Muscle layer of duodenum (tissue), 2 donors: Measurements from ENCODE around the gene SYT7.
A peak's percentile ranks its signal among the peaks of the same experiment; 100 is the strongest.

ENCODE experiments used
- H3K27ac ChIP-seq: one replicate; pipeline ENCODE4 v1.7.0; 2013; ENCODE audit warnings: mild to moderate bottlenecking, low read length
- H3K27me3 ChIP-seq: one replicate; pipeline ENCODE4 v1.7.0; 2013; ENCODE audit warnings: low read depth, mild to moderate bottlenecking, control low read depth, low read length
- H3K36me3 ChIP-seq, 2 donors: one replicate each; pipeline ENCODE4 v1.7.0; 2013; ENCODE audit warnings: low read length in 2 of 2, control low read depth in 1 of 2, mild to moderate bottlenecking in 1 of 2; ENCODE audit not compliant: insufficient read depth in 2 of 2, control insufficient read depth in 1 of 2
- H3K4me1 ChIP-seq, 2 donors: one replicate each; pipeline ENCODE4 v1.7.0; 2013; ENCODE audit warnings: low read length in 2 of 2, mild to moderate bottlenecking in 2 of 2, control low read depth in 1 of 2, moderate library complexity in 1 of 2; ENCODE audit not compliant: insufficient read depth in 2 of 2, control insufficient read depth in 1 of 2
- H3K4me3 ChIP-seq, 2 donors: one replicate each; pipeline ENCODE4 v1.7.0; 2013; ENCODE audit warnings: low read length in 2 of 2, low read depth in 1 of 2, mild to moderate bottlenecking in 1 of 2
- H3K9me3 ChIP-seq, 2 donors: one replicate each; pipeline ENCODE4 v1.7.0; 2013; ENCODE audit warnings: low read length in 2 of 2, control low read depth in 1 of 2, mild to moderate bottlenecking in 1 of 2; ENCODE audit not compliant: control insufficient read depth in 1 of 2
- donor health status: healthy.

SYT7 gene

DNA sequence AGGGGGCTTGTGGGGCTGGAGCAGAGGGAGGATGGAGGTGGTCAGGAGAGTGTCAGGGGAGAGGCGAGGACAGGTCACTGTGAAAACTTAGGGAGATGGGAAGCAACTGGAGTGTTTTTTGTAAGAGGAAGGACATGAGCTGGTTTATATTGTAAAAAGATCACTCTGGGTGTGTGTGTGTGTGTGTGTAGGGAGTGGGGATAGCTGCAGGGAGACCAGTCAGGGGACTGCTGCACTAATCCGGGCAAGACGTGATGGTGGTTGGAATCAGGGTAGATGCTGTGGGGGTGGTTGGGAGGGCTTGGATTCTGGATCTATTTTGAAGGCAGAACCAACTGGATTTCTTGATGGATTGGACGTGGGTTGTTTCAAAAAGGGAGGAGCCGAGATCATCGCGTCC is 11.3 kb upstream of the SYT7 start:
- Histone ChIP-seq H3K27ac (no peak overlapping the region), H3K27me3 (peaks cover 7% of the 10 kb centered on the region), H3K9me3 (no peaks in the 10 kb centered on the region), H3K36me3 (no peaks in the 10 kb centered on the region), H3K4me1 (peaks cover 0 to 10% of the 10 kb centered on the region in 2 donors), H3K4me3 (no peak overlapping the region)

- Histone ChIP-seq H3K4me3 (no peak overlapping the region), H3K9me3 (no peaks in the 10 kb centered on the region), H3K27ac (no peak overlapping the region), H3K4me1 (peaks cover 0 to 13% of the 10 kb centered on the region in 2 donors), H3K27me3 (peaks cover 7% of the 10 kb centered on the region), H3K36me3 (no peaks in the 10 kb centered on the region)
Observed at GRCh38 chr11:61589961-61590360, 9.1 kb upstream of the SYT7 start.

- H3K9me3 ChIP-seq = no peaks in the 10 kb centered on the region
- peaks cover 7% of the 10 kb centered on the region for H3K27me3 ChIP-seq
- no peaks in the 10 kb centered on the region for H3K36me3 ChIP-seq
- H3K4me1 ChIP-seq = peaks cover 0 to 13% of the 10 kb centered on the region in 2 donors
- H3K27ac ChIP-seq = no peak overlapping the region
- H3K4me3 ChIP-seq = no peak overlapping the region
Observed at GRCh38 chr11:61588728-61589191, 7.9 kb upstream of the SYT7 start.

GRCh38 chr11:61587951-61588727 is 7.3 kb upstream of the SYT7 start:
- Histone ChIP-seq H3K27ac (no peak overlapping the region), H3K27me3 (peaks cover 7% of the 10 kb centered on the region), H3K4me3 (peak overlapping the region; percentile 37 to 63), H3K4me1 (peaks cover 0 to 13% of the 10 kb centered on the region in 2 donors), H3K9me3 (no peaks in the 10 kb centered on the region), H3K36me3 (no peaks in the 10 kb centered on the region)

DNA sequence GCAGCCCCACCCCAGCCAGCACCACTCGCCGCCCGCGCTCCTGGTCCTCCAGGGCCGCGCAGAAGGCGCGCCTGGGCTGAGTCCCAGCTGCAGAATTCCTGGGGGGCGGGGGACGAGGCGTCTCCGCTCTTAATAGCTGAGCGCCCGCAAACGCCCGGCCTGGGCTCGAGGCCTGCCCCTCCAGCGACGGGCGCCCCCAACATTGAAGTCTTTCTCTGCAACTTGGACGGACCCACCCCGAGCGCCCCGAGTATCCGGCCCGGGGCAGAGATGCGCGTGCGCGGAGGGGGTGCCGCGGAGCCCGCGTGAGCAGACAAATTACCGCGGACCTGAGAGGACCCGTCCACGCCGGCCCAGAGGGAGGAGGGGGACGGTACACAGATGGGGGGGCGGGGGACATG is 6.7 kb upstream of the SYT7 start:
- H3K27ac ChIP-seq = no peak overlapping the region

GRCh38 chr11:61586792-61587430 is 6.0 kb upstream of the SYT7 start:
- no peak overlapping the region for H3K27ac ChIP-seq
- H3K4me3 ChIP-seq = peak overlapping the region in 1 of 2 donors; percentile 63
- no peaks in the 10 kb centered on the region for H3K9me3 ChIP-seq
- no peaks in the 10 kb centered on the region for H3K36me3 ChIP-seq
- peaks cover 0 to 13% of the 10 kb centered on the region in 2 donors for H3K4me1 ChIP-seq
- H3K27me3 ChIP-seq = peaks cover 7% of the 10 kb centered on the region

More for the DNA sequence above, 6.7 kb upstream of the SYT7 start:
- H3K4me1 ChIP-seq = peaks cover 0 to 13% of the 10 kb centered on the region in 2 donors
- no peaks in the 10 kb centered on the region for H3K9me3 ChIP-seq
- H3K27me3 ChIP-seq = peaks cover 7% of the 10 kb centered on the region
- H3K36me3 ChIP-seq = no peaks in the 10 kb centered on the region
- peak overlapping the region; percentile 37 to 63 for H3K4me3 ChIP-seq

DNA sequence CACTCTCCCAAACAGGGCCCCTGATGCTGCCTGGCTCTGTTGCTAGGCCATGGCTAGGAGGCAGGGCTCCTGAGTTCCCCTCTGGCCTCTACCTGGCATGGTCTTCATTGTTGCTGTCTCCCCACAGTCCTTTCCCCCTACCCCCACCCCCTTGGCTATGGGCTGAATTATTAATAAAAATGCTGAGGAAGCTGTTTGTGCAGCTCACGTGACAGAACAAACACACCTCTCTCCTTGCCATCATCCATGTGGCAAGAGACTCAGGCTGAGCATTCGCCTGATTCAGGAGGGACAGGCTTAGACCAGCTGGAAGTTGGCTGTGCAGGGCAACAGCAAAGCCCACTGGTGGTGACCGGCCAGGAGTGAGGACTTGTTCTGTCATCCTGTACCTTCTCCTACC is 4.2 kb upstream of the SYT7 start:
- Histone ChIP-seq H3K9me3 (no peaks in the 10 kb centered on the region), H3K36me3 (no peaks in the 10 kb centered on the region), H3K27me3 (peaks cover 10% of the 10 kb centered on the region), H3K4me3 (no peak overlapping the region), H3K27ac (no peak overlapping the region), H3K4me1 (peaks cover 3 to 18% of the 10 kb centered on the region in 2 donors)

GRCh38 chr11:61581931-61582330 is 1.1 kb upstream of the SYT7 start:
- Histone ChIP-seq H3K27me3 (peaks cover 18% of the 10 kb centered on the region), H3K4me3 (peak overlapping the region in 1 of 2 donors; percentile 21), H3K9me3 (no peaks in the 10 kb centered on the region), H3K4me1 (peaks cover 3 to 6% of the 10 kb centered on the region in 2 donors), H3K36me3 (no peaks in the 10 kb centered on the region), H3K27ac (no peak overlapping the region)

DNA sequence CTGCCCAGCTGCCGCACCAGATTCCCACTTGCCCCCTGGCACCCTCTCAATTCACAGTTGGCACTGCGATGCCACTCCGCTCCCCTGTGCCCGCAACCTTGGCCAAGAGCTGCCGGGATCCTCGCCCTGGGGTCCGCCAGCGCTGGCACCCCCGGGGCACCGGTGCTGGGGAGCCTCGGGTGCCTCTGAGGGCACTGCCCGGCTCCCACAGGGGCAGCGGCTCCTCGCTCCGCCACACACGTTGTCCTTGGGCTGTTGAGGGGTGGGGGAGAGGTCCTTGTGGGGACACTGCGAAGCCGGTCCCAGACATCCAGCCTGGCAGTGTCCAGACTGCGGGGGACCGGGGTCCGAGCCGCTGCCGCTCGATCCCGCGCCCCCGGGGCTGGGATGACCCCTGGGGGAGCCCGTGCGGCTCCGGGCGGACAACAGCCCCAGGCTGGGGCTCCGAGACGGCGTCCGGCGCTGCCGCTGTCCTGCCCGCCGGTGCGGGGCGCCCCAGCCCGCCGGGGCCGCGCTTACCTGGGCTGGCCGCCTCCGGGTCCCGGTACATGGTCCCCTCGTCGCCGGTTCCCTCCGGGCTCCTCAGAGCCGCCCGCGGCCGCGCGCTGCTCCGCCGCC is 496 bp downstream of the SYT7 start:
- Histone ChIP-seq H3K36me3 (no peaks in the 10 kb centered on the region), H3K27me3 (peaks cover 18% of the 10 kb centered on the region), H3K4me1 (peaks cover 3 to 6% of the 10 kb centered on the region in 2 donors), H3K27ac (no peak overlapping the region), H3K4me3 (peak overlapping the region in 1 of 2 donors; percentile 51), H3K9me3 (no peaks in the 10 kb centered on the region)

GRCh38 chr11:61579676-61580270 is 1.1 kb downstream of the SYT7 start:
- Histone ChIP-seq H3K36me3 (no peaks in the 10 kb centered on the region), H3K4me1 (peaks cover 3 to 6% of the 10 kb centered on the region in 2 donors), H3K9me3 (no peaks in the 10 kb centered on the region), H3K4me3 (peak overlapping the region in 1 of 2 donors; percentile 51), H3K27me3 (peaks cover 18% of the 10 kb centered on the region), H3K27ac (no peak overlapping the region)
